Osteoblast (primary cell): ENCODE data around the gene G6PD. TPM values are rescaled to one million over a fixed set of nuclear protein-coding genes. Genes with fewer than 3 reads are reported as not detected.

Experiments
- DNase-seq: peaks from one replicate; pipeline ENCODE4 v3.0.0; 2011; ENCODE audit warnings: low spot score, mixed read lengths; ENCODE audit not compliant: insufficient read length; ENCODE audit errors: missing footprints
- H2AFZ ChIP-seq: 2 replicates; pipeline ENCODE4 v1.6.0; 2011; ENCODE audit warnings: mild to moderate bottlenecking, low read length
- H3K27ac ChIP-seq: 2 replicates; pipeline ENCODE4 v1.5.1; 2011; ENCODE audit warnings: mild to moderate bottlenecking, low read depth, low read length, moderate library complexity
- H3K27me3 ChIP-seq: 2 replicates; pipeline ENCODE4 v1.6.0; 2012; ENCODE audit warnings: mild to moderate bottlenecking, control low read depth, inconsistent platforms, low read length, moderate library complexity; ENCODE audit not compliant: insufficient read depth
- H3K36me3 ChIP-seq: 2 replicates; pipeline ENCODE4 v1.5.1; 2011; ENCODE audit warnings: mild to moderate bottlenecking, low read length, control low read depth, moderate library complexity; ENCODE audit not compliant: insufficient read depth
- H3K4me1 ChIP-seq: 2 replicates; pipeline ENCODE4 v1.5.1; 2011; ENCODE audit warnings: mild to moderate bottlenecking, low read length, control low read depth, moderate library complexity; ENCODE audit not compliant: insufficient read depth
- H3K4me2 ChIP-seq: 2 replicates; pipeline ENCODE4 v1.6.0; 2011; ENCODE audit warnings: mild to moderate bottlenecking, low read length; ENCODE audit not compliant: insufficient read depth
- H3K4me3 ChIP-seq: fragments of 200-600 bp; sonication (generic); 3 replicates; pipeline ENCODE4 v1.5.1; 2012; ENCODE audit warnings: mild to moderate bottlenecking, low read length, inconsistent platforms; ENCODE audit not compliant: insufficient read depth
- H3K79me2 ChIP-seq: 2 replicates; pipeline ENCODE4 v1.6.0; 2012; ENCODE audit warnings: mild to moderate bottlenecking, low read length, control low read depth, inconsistent platforms; ENCODE audit not compliant: insufficient read depth
- H3K9me3 ChIP-seq: 2 replicates; pipeline ENCODE4 v1.5.1; 2011; ENCODE audit warnings: low read depth, low read length, control low read depth
- H4K20me1 ChIP-seq: 2 replicates; pipeline ENCODE4 v1.6.0; 2012; ENCODE audit warnings: mild to moderate bottlenecking, low read length, control low read depth; ENCODE audit not compliant: insufficient read depth
- small RNA-seq: library from RNA; depleted of rRNA; stranded (forward); fragments of <200 nt; gene quantifications from one replicate; pipeline ENCODE3, GENCODE V24; 2012
- total RNA-seq: library from RNA; depleted of rRNA; stranded (reverse); fragments of >200 nt; gene quantifications from 2 replicates; pipeline ENCODE4 v1.2.3, GENCODE V29; 2012
- TF ChIP-seq, protein P1 (sequence below): IDR thresholded peaks from 2 replicates; pipeline ENCODE4 v1.5.1; 2011; ENCODE audit warnings: mild to moderate bottlenecking, low read depth, low read length, moderate library complexity; ENCODE audit errors: extremely low read depth

G6PD gene
- total RNA-seq, 1 donor: 88.7 TPM

DNA sequence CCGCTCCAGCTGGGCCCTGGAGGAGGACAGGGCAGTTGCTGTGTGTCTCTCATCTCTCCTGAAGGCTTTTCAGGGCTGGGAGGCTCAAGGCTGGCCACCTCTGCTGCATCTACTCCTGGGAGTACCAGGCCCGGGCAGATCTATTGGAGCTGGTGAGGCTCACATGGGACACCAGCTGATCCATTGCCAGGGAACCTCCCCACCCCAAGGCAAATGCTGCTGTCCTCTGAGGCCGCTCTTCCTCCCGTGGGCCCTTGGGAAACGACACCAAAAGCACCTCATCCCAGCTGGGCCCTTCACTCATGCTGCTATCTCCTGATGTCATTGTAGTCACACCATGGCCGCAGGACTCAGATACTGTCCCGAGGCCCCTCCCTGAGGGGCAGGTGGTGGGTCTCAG is 63.9 kb downstream of the G6PD start:
- H3K9me3 ChIP-seq: no peaks in the 10 kb centered on the region
- no peaks in the 10 kb centered on the region for H3K4me1 ChIP-seq
- H3K27me3 ChIP-seq: no peaks in the 10 kb centered on the region
- H4K20me1 ChIP-seq: no peaks in the 10 kb centered on the region
- TF ChIP-seq, protein P1, sequence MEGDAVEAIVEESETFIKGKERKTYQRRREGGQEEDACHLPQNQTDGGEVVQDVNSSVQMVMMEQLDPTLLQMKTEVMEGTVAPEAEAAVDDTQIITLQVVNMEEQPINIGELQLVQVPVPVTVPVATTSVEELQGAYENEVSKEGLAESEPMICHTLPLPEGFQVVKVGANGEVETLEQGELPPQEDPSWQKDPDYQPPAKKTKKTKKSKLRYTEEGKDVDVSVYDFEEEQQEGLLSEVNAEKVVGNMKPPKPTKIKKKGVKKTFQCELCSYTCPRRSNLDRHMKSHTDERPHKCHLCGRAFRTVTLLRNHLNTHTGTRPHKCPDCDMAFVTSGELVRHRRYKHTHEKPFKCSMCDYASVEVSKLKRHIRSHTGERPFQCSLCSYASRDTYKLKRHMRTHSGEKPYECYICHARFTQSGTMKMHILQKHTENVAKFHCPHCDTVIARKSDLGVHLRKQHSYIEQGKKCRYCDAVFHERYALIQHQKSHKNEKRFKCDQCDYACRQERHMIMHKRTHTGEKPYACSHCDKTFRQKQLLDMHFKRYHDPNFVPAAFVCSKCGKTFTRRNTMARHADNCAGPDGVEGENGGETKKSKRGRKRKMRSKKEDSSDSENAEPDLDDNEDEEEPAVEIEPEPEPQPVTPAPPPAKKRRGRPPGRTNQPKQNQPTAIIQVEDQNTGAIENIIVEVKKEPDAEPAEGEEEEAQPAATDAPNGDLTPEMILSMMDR: no peak
- DNase-seq: peak; percentile 65
- no peak overlapping the region for H3K4me2 ChIP-seq
- peaks cover 11% of the 10 kb centered on the region for H3K79me2 ChIP-seq
- no peak overlapping the region for H3K4me3 ChIP-seq
- H3K36me3 ChIP-seq: peaks cover 13% of the 10 kb centered on the region
- no peak overlapping the region for H2AFZ ChIP-seq
- H3K27ac ChIP-seq: no peak overlapping the region

DNA sequence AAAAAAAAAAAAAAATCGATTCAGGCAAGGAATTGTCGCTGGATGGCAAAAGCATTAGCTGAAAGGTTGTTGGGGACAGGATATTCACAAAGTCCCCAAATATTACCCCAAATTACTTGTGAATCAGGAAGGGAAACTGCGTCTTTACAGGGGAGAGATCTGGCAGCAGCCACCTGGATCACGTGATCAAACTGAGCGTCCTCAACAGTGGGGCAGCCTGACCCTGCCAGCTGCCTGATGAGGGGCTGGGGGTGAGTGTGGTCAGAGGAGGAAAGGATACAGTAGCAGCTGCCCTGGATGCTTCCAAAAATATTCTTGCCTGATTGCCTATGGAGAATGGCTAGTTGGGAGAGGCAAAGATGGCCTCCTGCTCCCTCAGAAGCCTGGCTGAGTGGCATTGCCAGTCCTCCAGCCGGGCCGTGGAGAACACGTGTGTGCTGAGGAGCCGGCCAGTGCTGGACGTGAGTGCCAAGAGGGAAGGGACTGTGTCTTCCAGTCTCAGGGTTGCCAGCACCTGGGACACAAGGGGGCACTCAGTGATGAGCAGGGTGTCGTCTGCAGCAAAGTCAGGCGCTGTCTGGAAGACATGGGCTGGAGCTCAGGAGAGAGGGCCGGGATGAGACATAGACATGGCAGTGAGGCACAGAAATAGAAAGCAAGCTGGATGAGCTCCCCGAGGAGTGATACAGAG is 64.6 kb downstream of the G6PD start:
- no peak overlapping the region for H2AFZ ChIP-seq
- TF ChIP-seq, protein P1: no peak

More for the DNA sequence above, 64.6 kb downstream of the G6PD start:
- Histone ChIP-seq H3K27me3 (no peaks in the 10 kb centered on the region), H3K27ac (no peak overlapping the region), H3K4me1 (no peaks in the 10 kb centered on the region), H3K9me3 (no peaks in the 10 kb centered on the region), H4K20me1 (no peaks in the 10 kb centered on the region), H3K4me3 (no peak overlapping the region), H3K4me2 (no peak overlapping the region), H3K79me2 (peaks cover 7% of the 10 kb centered on the region), H3K36me3 (peaks cover 9% of the 10 kb centered on the region)
- DNase-seq: peak; percentile 74

Small RNAs within 50 kb of the gene (small RNA-seq; reads per million reads assigned to genes)
- not detected for gene RN7SL697P

Other genes with a start within 250 kb of the G6PD start
- gene FLNA, start 172.2 kb downstream of the G6PD start, total RNA-seq: 2,632 and 3,431 TPM in 2 replicates
- gene EMD, start 167.6 kb downstream of the G6PD start, total RNA-seq: 28.0 and 29.7 TPM in 2 replicates
- gene RPL10, start 148.5 kb downstream of the G6PD start, total RNA-seq: 1,832 and 2,517 TPM in 2 replicates
- 58.9 and 74.6 TPM in 2 replicates for gene DNASE1L1, start 137.6 kb downstream of the G6PD start, total RNA-seq
- 15.6 and 19.2 TPM in 2 replicates for gene TAFAZZIN, start 135.3 kb downstream of the G6PD start, total RNA-seq
- gene ATP6AP1, start 118.2 kb downstream of the G6PD start, total RNA-seq: 59.2 and 61.9 TPM in 2 replicates
- 67.5 and 74.6 TPM in 2 replicates for gene GDI1, start 109.7 kb downstream of the G6PD start, total RNA-seq
- 46.0 and 48.1 TPM in 2 replicates for gene FAM50A, start 102.7 kb downstream of the G6PD start, total RNA-seq
- gene PLXNA3, start 88.6 kb downstream of the G6PD start, total RNA-seq: 15.9 and 18.8 TPM in 2 replicates
- gene LAGE3, start 67.6 kb downstream of the G6PD start, total RNA-seq: 16.5 and 21.7 TPM in 2 replicates
- 30.4 and 31.5 TPM in 2 replicates for gene UBL4A, start 60.2 kb downstream of the G6PD start, total RNA-seq
- gene SLC10A3, start 56.2 kb downstream of the G6PD start, total RNA-seq: 34.5 and 36.2 TPM in 2 replicates
- gene FAM3A, start 30.6 kb downstream of the G6PD start, total RNA-seq: 20.6 and 21.4 TPM in 2 replicates
- 16.8 and 18.5 TPM in 2 replicates for gene IKBKG, start 774 bp upstream of the G6PD start, total RNA-seq
- gene CTAG1A, start 38.3 kb upstream of the G6PD start, total RNA-seq: not detected in 2 replicates
- gene CTAG1B, start 72.4 kb upstream of the G6PD start, total RNA-seq: not detected in 2 replicates
- 0.88 and 13.8 TPM in 2 replicates for gene CTAG2, start 106.7 kb upstream of the G6PD start, total RNA-seq
- gene GAB3, start 204.2 kb upstream of the G6PD start, total RNA-seq: 3.2 and 6.9 TPM in 2 replicates
- gene DKC1, start 216.0 kb upstream of the G6PD start, total RNA-seq: 30.8 and 31.8 TPM in 2 replicates